Measurements from ENCODE around the gene DIPK1B. TPM values are rescaled to one million over a fixed set of nuclear protein-coding genes. Genes with fewer than 3 reads are reported as not detected.

Gene DIPK1B
- total and polyA plus RNA-seq, 2 donors (not counting 3 experiments of a cell fraction or from before 2014, with no cell fraction given) = 253 to 441 TPM

GRCh38 chr9:136723989-136724388 lies 11.6 kb downstream of the DIPK1B start:
- H3K9me1 ChIP-seq (replicated peaks; ENCODE audit: control insufficient read depth, extremely low read depth, insufficient read depth, low read length) = no peaks in the 10 kb centered on the region
- dilution Hi-C loops (cut with MboI; ENCODE audit: extremely low pct_ligation_motif_present, low sequenced_read_pairs) = no loop called here
- no peak for DNase-seq (ENCODE audit: low read depth, low spot score)
- peaks cover 78% of the 10 kb centered on the region for H3K79me2 ChIP-seq (ENCODE audit: control insufficient read depth, insufficient read depth, low read length)
- no peak for TF ChIP-seq MYC (IDR thresholded peaks at IDR 0.05; ENCODE audit: low read depth, low read length)
- peak; percentile 42 for TF ChIP-seq POLR2A (IDR thresholded peaks at IDR 0.05; ENCODE audit: low read depth, low read length)
- H3K4me3 ChIP-seq (replicated peaks in 1 of 3; ENCODE audit: insufficient read depth in 1 of 3, low read depth in 1 of 3, low read length in 3 of 3) = no peak overlapping the region
- H3K4me1 ChIP-seq (ENCODE audit: control insufficient read depth, extremely low read depth, insufficient read depth, low read length) = peaks cover 62% of the 10 kb centered on the region
- H3K36me3 ChIP-seq (ENCODE audit: control insufficient read depth in 2 of 2, extremely low read depth in 1 of 2, insufficient read depth in 2 of 2, low read length in 2 of 2) = peaks cover 12 to 36% of the 10 kb centered on the region in 2 experiments
- POLR2A ChIA-PET = no interaction called here
- no peak for FAIRE-seq
- intact Hi-C loops (cut with micrococcal nuclease) = loop anchor here (2.0 kb wide), 1 partner anchor 51 kb away; no protein-coding TSS in a partner anchor
- CTCF ChIA-PET = no interaction called here
- no peak overlapping the region for H3K9ac ChIP-seq (replicated peaks; ENCODE audit: extremely low read depth, insufficient read depth, low read length)
- no peaks in the 10 kb centered on the region for H3K9me3 ChIP-seq (replicated peaks; ENCODE audit: control insufficient read depth, insufficient read depth, low read length)
- H3K27me3 ChIP-seq (ENCODE audit: control insufficient read depth in 2 of 2, insufficient read depth in 2 of 2, low read length in 2 of 2) = no peaks in the 10 kb centered on the region
- no peaks in the 10 kb centered on the region for H4K20me1 ChIP-seq (replicated peaks; ENCODE audit: control insufficient read depth, extremely low read depth, insufficient read depth, low read length)
- no peak overlapping the region for H2AFZ ChIP-seq (ENCODE audit: low read depth, low read length)
- BruUV-seq (replicated peaks) = no TSS peak
- H3K4me2 ChIP-seq (ENCODE audit: insufficient read depth, low read length) = peak overlapping the region; percentile 17
- no peak overlapping the region for H3K27ac ChIP-seq (ENCODE audit: insufficient read depth, low read depth, low read length)

GRCh38 chr9:136724772-136725171 lies 12.4 kb downstream of the DIPK1B start:
- Histone ChIP-seq H3K79me2 (ENCODE audit: control insufficient read depth, insufficient read depth, low read length) (peaks cover 79% of the 10 kb centered on the region), H3K4me1 (ENCODE audit: control insufficient read depth, extremely low read depth, insufficient read depth, low read length) (peaks cover 59% of the 10 kb centered on the region), H3K9me1 (replicated peaks; ENCODE audit: control insufficient read depth, extremely low read depth, insufficient read depth, low read length) (no peaks in the 10 kb centered on the region), H3K9ac (replicated peaks; ENCODE audit: extremely low read depth, insufficient read depth, low read length) (no peak overlapping the region), H4K20me1 (replicated peaks; ENCODE audit: control insufficient read depth, extremely low read depth, insufficient read depth, low read length) (no peaks in the 10 kb centered on the region), H3K4me2 (ENCODE audit: insufficient read depth, low read length) (peak overlapping the region; percentile 8), H3K36me3 (ENCODE audit: control insufficient read depth in 2 of 2, extremely low read depth in 1 of 2, insufficient read depth in 2 of 2, low read length in 2 of 2) (peaks cover 12 to 36% of the 10 kb centered on the region in 2 experiments), H3K27ac (ENCODE audit: insufficient read depth, low read depth, low read length) (no peak overlapping the region), H3K9me3 (replicated peaks; ENCODE audit: control insufficient read depth, insufficient read depth, low read length) (no peaks in the 10 kb centered on the region), H2AFZ (ENCODE audit: low read depth, low read length) (no peak overlapping the region), H3K4me3 (replicated peaks in 1 of 3; ENCODE audit: insufficient read depth in 1 of 3, low read depth in 1 of 3, low read length in 3 of 3) (no peak overlapping the region), H3K27me3 (ENCODE audit: control insufficient read depth in 2 of 2, insufficient read depth in 2 of 2, low read length in 2 of 2) (no peaks in the 10 kb centered on the region)
- CTCF ChIA-PET = interaction anchor here (0.9 kb wide), 1 partner anchor 9 kb away, joined by 3 read pairs; no protein-coding TSS in a partner anchor
- dilution Hi-C loops (cut with MboI; ENCODE audit: extremely low pct_ligation_motif_present, low sequenced_read_pairs) (no loop called here), intact Hi-C loops (cut with micrococcal nuclease) (loop anchor here (2.0 to 5.0 kb wide), 2 partner anchors 52 to 68 kb away; partner anchors contain the start of gene TMEM141)
- FAIRE-seq (peak; percentile 48), DNase-seq (ENCODE audit: low read depth, low spot score) (no peak)
- POLR2A ChIA-PET = no interaction called here
- TF ChIP-seq POLR2A (IDR thresholded peaks at IDR 0.05; ENCODE audit: low read depth, low read length) (peak; percentile 49), EZH2 (IDR thresholded peaks at IDR 0.05; ENCODE audit: borderline replicate concordance, low read depth, low read length, severe bottlenecking) (no peak), GATA2 (IDR thresholded peaks at IDR 0.05; ENCODE audit: insufficient read depth, insufficient read length, low read depth, low read length) (no peak), MYC (IDR thresholded peaks at IDR 0.05; ENCODE audit: low read depth, low read length) (no peak), FOS (IDR thresholded peaks at IDR 0.05; ENCODE audit: borderline replicate concordance, insufficient read depth, low read length) (no peak), CTCF (IDR thresholded peaks at IDR 0.05; ENCODE audit: extremely low read depth in 1 of 2, insufficient read depth in 1 of 2, low read depth in 1 of 2, low read length in 2 of 2) (no peak), JUN (IDR thresholded peaks at IDR 0.05; ENCODE audit: borderline replicate concordance, insufficient read depth, insufficient read length, low read depth) (no peak), POLR2AphosphoS5 (IDR thresholded peaks at IDR 0.05; ENCODE audit: insufficient read depth, low read depth, low read length) (peak; percentile 69)
- TF ChIP-seq, protein P1, sequence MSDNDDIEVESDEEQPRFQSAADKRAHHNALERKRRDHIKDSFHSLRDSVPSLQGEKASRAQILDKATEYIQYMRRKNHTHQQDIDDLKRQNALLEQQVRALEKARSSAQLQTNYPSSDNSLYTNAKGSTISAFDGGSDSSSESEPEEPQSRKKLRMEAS (IDR thresholded peaks at IDR 0.05; ENCODE audit: insufficient read depth, insufficient read length) = no peak
- no TSS peak for BruUV-seq (replicated peaks)
